Hepatocyte (in vitro differentiated cells): ENCODE data around the gene ANKRD34B. TPM values are rescaled to one million over a fixed set of nuclear protein-coding genes. Genes with fewer than 3 reads are reported as not detected.

Experiments used
- DNase-seq: peaks from one replicate; pipeline ENCODE4 v3.0.0-alpha.2; 2016; ENCODE audit warnings: low spot score
- H2AFZ ChIP-seq: fragments of 200-600 bp; sonication (generic); 2 replicates; pipeline ENCODE4 v1.6.0; 2016; ENCODE audit warnings: antibody characterized with exemption, mild to moderate bottlenecking
- H3K27ac ChIP-seq: fragments of 200-600 bp; sonication (generic); 2 replicates; pipeline ENCODE4 v1.5.1; 2016; ENCODE audit warnings: mild to moderate bottlenecking
- H3K27me3 ChIP-seq: fragments of 200-600 bp; sonication (generic); 2 replicates; pipeline ENCODE4 v1.6.1; 2016
- H3K36me3 ChIP-seq: fragments of 200-600 bp; sonication (generic); replicated peaks from 2 replicates; pipeline ENCODE4 v1.5.1; 2016; ENCODE audit warnings: low read depth; ENCODE audit not compliant: insufficient read depth
- H3K4me1 ChIP-seq: fragments of 200-600 bp; sonication (generic); 2 replicates; pipeline ENCODE4 v1.5.1; 2016; ENCODE audit warnings: mild to moderate bottlenecking, moderate library complexity; ENCODE audit not compliant: insufficient read depth
- H3K4me2 ChIP-seq: fragments of 200-600 bp; sonication (generic); 2 replicates; pipeline ENCODE4 v1.6.0; 2016
- H3K4me3 ChIP-seq: fragments of 200-600 bp; sonication (generic); 2 replicates; pipeline ENCODE4 v1.5.1; 2016; ENCODE audit warnings: mild to moderate bottlenecking
- H3K79me2 ChIP-seq: fragments of 200-600 bp; sonication (generic); 2 replicates; pipeline ENCODE4 v1.6.0; 2017; ENCODE audit warnings: mild to moderate bottlenecking
- H3K9me2 ChIP-seq: fragments of 200-600 bp; sonication (generic); replicated peaks from 2 replicates; pipeline ENCODE4 v1.6.0; 2017; ENCODE audit warnings: mild to moderate bottlenecking; ENCODE audit not compliant: insufficient read depth
- H3K9me3 ChIP-seq: fragments of 200-600 bp; sonication (generic); 2 replicates; pipeline ENCODE4 v1.5.1; 2016; ENCODE audit warnings: low read depth, mild to moderate bottlenecking
- H4K20me1 ChIP-seq: fragments of 200-600 bp; sonication (generic); 2 replicates; pipeline ENCODE4 v1.6.0; 2016; ENCODE audit warnings: mild to moderate bottlenecking; ENCODE audit not compliant: insufficient read depth, poor library complexity, severe bottlenecking
- CTCF ChIP-seq: fragments of 200-600 bp; sonication (generic); IDR thresholded peaks from 2 replicates; pipeline ENCODE4 v1.5.1; 2016; ENCODE audit warnings: antibody characterized with exemption, mild to moderate bottlenecking; ENCODE audit not compliant: poor library complexity
- EZH2 ChIP-seq: fragments of 200-600 bp; sonication (generic); IDR thresholded peaks from 2 replicates; pipeline ENCODE4 v1.6.1; 2016; ENCODE audit warnings: antibody characterized with exemption, mild to moderate bottlenecking, borderline replicate concordance
- EZH2phosphoT487 ChIP-seq: fragments of 200-600 bp; sonication (generic); IDR thresholded peaks from one replicate; pipeline ENCODE4 v1.6.1; 2018; ENCODE audit warnings: antibody characterized with exemption, mild to moderate bottlenecking, low read depth, moderate library complexity; ENCODE audit not compliant: unreplicated experiment, severe bottlenecking
- WGBS: methylation state at CpG from one replicate; pipeline ENCODE4 v1.1.6; 2016; ENCODE audit warnings: low lambda C conversion rate; ENCODE audit errors: missing lambda C conversion rate; 5-methylcytosine and 5-hydroxymethylcytosine counted together
- polyA plus RNA-seq: library from polyadenylated mRNA; unstranded; fragments of >200 nt; fragmentation: Nextera tagmentation; extraction: Ambion mirVana; gene quantifications from 2 replicates; pipeline ENCODE4 v1.2.1, GENCODE V29; 2016
- total RNA-seq: library from RNA; depleted of rRNA; stranded (reverse); fragments of >200 nt; gene quantifications from 2 replicates; pipeline ENCODE4 v1.2.3, GENCODE V29; 2014

ANKRD34B gene
- not detected in 2 replicates for total RNA-seq
- polyA plus RNA-seq = not detected in 2 replicates

- no peaks in the 10 kb centered on the region for H3K36me3 ChIP-seq
- TF ChIP-seq CTCF = no peak
- TF ChIP-seq EZH2phosphoT487 = no peak
- peak; percentile 12 for TF ChIP-seq EZH2
- peaks cover 5% of the 10 kb centered on the region for H3K4me1 ChIP-seq
- H3K9me2 ChIP-seq = no peaks in the 10 kb centered on the region
- 3% methylated on average over 57 of the region's 73 CpGs for WGBS
- peaks cover 72% of the 10 kb centered on the region for H3K27me3 ChIP-seq
- peak within 1 kb of the TSS; percentile 83 for H2AFZ ChIP-seq
- H3K9me3 ChIP-seq = no peaks in the 10 kb centered on the region
- peak within 1 kb of the TSS; percentile 97 for H3K4me2 ChIP-seq
- peak within 1 kb of the TSS; percentile 39 for H3K4me3 ChIP-seq
- no peaks in the 10 kb centered on the region for H4K20me1 ChIP-seq
- no peak within 1 kb of the TSS for H3K27ac ChIP-seq
- H3K79me2 ChIP-seq = no peaks in the 10 kb centered on the region
- peak; percentile 34 for DNase-seq
These were observed at the start of gene ANKRD34B for GRCh38 chr5:80569961-80570786. Gene ANKRD34B, minus strand, starts transcription at chr5:80570280. Its CDS starts 10,261 bp downstream, at chr5:80560019.

- Histone ChIP-seq H3K27ac (no peak overlapping the region), H3K9me2 (no peaks in the 10 kb centered on the region), H3K4me3 (no peak overlapping the region), H3K4me1 (no peaks in the 10 kb centered on the region), H2AFZ (no peak overlapping the region), H3K27me3 (no peaks in the 10 kb centered on the region), H3K79me2 (no peaks in the 10 kb centered on the region), H3K36me3 (no peaks in the 10 kb centered on the region), H4K20me1 (no peaks in the 10 kb centered on the region), H3K4me2 (no peak overlapping the region), H3K9me3 (no peaks in the 10 kb centered on the region)
- WGBS = 74% methylated on average over 1 of the region's 1 CpG
- no peak for DNase-seq
- TF ChIP-seq EZH2 = no peak
- TF ChIP-seq CTCF = no peak
- no peak for TF ChIP-seq EZH2phosphoT487
These were observed 49.0 kb upstream of the ANKRD34B start for GRCh38 chr5:80619086-80619485.

- Histone ChIP-seq H3K4me1 (no peaks in the 10 kb centered on the region), H3K9me3 (no peaks in the 10 kb centered on the region), H3K4me2 (no peak overlapping the region), H3K27ac (no peak overlapping the region), H3K79me2 (no peaks in the 10 kb centered on the region), H4K20me1 (no peaks in the 10 kb centered on the region), H2AFZ (no peak overlapping the region), H3K36me3 (no peaks in the 10 kb centered on the region), H3K27me3 (no peaks in the 10 kb centered on the region), H3K4me3 (no peak overlapping the region), H3K9me2 (no peaks in the 10 kb centered on the region)
- TF ChIP-seq EZH2 = no peak
- no peak for DNase-seq
- WGBS = 96% methylated on average over 4 of the region's 4 CpGs
These were observed 48.4 kb upstream of the ANKRD34B start for GRCh38 chr5:80618438-80618837.

GRCh38 chr5:80615266-80615914, 45.3 kb upstream of the ANKRD34B start:
- no peaks in the 10 kb centered on the region for H3K27me3 ChIP-seq
- no peak overlapping the region for H2AFZ ChIP-seq
- WGBS = 78% methylated on average over 17 of the region's 17 CpGs
- no peaks in the 10 kb centered on the region for H3K36me3 ChIP-seq
- DNase-seq = no peak
- no peaks in the 10 kb centered on the region for H3K79me2 ChIP-seq
- H3K4me1 ChIP-seq = no peaks in the 10 kb centered on the region
- no peak overlapping the region for H3K27ac ChIP-seq
- no peak overlapping the region for H3K4me3 ChIP-seq
- no peaks in the 10 kb centered on the region for H4K20me1 ChIP-seq
- no peak overlapping the region for H3K4me2 ChIP-seq
- no peaks in the 10 kb centered on the region for H3K9me3 ChIP-seq
- TF ChIP-seq CTCF (no peak), EZH2phosphoT487 (no peak), EZH2 (no peak)
- no peaks in the 10 kb centered on the region for H3K9me2 ChIP-seq
